ENCODE results near the gene CD80.
"Not testable (repeated sequence)": the region's sequence is repeated elsewhere in the genome, so short reads cannot be mapped to it uniquely, and the experiment has no call there.

Gene CD80, protein sequence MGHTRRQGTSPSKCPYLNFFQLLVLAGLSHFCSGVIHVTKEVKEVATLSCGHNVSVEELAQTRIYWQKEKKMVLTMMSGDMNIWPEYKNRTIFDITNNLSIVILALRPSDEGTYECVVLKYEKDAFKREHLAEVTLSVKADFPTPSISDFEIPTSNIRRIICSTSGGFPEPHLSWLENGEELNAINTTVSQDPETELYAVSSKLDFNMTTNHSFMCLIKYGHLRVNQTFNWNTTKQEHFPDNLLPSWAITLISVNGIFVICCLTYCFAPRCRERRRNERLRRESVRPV

DNA sequence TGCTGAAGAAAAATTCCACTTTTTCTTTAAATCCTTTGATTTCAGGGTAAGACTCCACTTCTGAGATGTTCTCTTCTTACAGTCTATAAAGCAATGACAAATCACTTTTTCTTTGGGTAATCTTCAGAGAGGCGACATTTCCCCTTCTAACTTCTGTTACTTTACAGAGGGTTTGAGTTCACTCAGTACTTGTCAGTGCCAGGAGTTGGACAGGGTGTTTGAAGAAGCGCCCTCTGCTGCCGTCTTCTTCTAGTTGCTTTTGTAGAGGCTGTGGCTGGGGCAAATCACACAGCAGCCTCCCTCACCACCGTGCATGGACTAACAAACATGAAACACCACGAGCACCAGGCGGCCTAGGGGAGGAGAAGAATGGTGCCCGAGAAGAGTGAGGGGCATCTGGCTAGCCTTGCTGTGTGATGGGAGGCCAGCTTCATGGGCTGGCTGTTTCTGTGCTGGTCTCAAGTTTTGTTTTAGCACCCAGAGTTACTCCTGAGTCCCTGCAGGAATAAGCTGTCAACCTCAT, at the start of gene CD80:
Gene CD80 (minus strand): TSS at position 174 of the 523 bp plus-strand sequence. CDS start 1,886 bp downstream, outside the sequence.
- DNase-seq (ENCODE audit: low read depth in 2 of 2, low spot score in 1 of 2) = peak in 1 of 2 donors; percentile 21

DNA sequence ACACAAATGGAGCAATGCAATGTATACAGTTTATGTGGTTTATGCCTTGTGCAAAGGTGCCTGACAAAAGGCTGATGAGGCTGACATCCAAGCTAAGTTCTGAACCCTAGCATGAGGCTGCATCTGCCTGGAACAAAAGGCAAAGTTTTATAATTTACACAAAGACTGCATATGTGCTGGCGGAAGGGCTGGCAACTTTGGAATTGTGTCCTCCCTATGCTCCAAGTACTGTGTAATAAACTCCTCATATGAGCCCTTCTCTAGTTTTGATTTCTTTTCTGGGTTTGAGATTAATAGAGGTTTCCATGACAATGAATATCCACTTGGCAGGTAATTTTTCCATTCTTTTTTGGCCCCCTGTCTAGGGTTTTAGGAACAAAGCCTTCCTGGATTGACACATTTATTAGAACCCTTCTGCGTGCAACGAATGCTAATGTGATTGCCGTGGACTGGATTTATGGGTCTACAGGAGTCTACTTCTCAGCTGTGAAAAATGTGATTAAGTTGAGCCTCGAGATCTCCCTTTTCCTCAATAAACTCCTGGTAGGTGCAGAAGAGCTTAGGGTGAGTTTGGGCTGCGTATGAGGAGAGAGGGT, 49.1 kb upstream of the CD80 start:
- no peak for DNase-seq (ENCODE audit: low read depth in 2 of 2, low spot score in 1 of 2)

DNA sequence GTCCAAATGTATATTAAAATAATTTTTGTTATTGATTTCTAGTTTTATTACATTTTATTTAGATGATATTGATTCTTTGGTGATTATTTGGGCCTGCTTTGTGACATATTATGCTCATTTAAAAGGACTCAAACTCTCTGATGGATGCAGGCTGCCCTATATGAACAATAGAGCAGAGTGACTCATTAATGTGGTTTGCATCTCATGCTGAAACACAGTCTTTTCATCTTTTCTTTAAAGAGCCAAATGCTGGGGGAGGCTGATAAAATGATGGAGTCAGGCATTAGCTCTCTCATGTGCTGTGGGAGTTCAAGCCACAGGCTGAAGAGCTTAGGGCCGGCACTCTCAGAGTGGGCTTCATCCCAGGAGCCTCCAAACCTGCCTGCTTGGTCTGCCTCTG, 45.5 kb upstream of the CD80 start:
- no peak for DNase-seq (ENCODE audit: low read depth in 2 of 2, low spot score in 1 of 2)

DNA sequence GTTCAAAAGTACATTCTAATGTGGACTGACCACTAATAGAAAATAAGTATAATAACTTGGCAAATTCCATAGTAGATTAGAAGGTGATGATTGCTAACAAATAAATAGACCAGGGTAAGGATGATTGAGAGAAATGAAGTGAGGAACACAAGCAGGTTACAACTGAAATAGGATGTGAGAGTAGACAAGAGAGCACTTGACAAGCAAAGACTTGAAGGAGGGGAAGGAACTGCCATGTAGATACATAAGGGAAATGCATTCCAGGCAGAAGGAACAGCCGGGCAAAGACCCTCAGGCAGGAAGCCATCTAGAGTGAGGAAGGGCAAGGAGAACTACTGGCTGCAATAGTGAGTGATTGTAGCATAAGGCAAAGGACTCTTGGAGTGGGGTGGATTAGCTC, 43.3 kb upstream of the CD80 start:
- DNase-seq (ENCODE audit: low read depth in 2 of 2, low spot score in 1 of 2) = no peak

DNA sequence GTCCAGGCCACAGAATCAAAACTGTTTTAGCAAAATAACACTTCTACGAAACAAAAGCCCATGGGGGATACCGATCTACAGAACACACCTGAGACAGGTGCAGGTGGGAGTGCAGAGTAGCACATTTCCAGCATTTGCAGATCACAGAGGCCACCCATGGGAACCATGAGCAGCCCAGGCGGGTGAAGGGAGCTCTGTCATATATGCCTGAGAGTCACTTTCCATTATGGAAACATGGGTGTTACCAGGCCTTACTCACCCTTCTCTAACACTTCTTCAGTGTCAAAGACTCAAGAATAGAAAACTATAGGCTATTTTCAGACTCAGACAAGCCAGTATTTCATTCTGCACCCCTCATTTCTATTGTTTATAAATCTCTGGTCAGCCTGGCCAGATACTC, 41.7 kb upstream of the CD80 start:
- DNase-seq (ENCODE audit: low read depth in 2 of 2, low spot score in 1 of 2) = no peak

DNA sequence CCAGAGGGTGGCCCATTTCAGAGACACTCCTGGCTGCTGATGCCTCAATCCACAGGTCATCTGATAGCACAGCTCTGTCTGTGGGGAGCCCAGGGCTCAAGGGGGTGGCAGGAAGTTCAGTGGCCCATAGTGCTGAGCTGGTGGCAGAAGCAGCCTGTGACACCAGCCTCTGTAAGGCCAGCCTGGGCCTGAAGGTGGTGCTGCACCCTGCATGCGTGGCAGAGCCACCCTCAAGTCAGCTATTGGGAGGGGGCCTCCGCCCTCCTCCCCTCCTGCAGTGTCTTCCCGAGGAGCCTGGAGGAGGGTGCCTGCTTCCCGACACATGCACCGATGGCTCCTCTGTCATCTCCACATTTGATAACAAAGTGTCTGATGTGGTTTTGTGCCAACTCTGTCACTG, 41.3 kb upstream of the CD80 start:
- no peak for DNase-seq (ENCODE audit: low read depth in 2 of 2, low spot score in 1 of 2)

DNA sequence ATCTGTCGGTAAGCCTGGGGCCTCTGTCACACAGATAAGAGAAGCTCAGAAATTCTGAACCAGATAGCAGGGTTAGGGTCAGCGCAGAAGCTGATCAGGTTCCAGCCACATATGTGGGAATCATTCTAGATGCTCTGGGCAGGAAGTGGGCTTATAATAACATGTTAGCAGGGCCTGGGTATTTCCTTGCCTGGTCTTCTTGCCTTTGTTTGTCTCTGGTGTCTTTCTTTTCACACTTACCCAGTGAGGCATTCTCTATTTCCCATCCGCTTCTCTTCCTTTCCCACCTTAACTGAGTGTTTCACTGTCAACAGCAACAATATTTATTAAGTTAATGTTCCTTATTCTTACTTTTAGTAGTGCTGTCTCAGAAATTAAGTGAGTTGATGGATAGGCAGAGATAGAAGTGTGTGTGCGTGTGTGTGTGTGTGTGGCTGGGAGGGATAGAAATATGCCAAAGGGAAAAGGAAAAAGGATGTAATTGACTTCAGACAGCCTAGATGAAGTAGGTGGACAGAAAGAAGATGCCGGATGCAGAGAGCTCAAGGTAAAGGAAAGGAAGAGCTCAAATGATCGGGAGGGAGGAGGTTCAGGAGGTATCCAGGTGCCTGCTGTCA, 40.3 kb upstream of the CD80 start:
- no peak for DNase-seq (ENCODE audit: low read depth in 2 of 2, low spot score in 1 of 2)

DNA sequence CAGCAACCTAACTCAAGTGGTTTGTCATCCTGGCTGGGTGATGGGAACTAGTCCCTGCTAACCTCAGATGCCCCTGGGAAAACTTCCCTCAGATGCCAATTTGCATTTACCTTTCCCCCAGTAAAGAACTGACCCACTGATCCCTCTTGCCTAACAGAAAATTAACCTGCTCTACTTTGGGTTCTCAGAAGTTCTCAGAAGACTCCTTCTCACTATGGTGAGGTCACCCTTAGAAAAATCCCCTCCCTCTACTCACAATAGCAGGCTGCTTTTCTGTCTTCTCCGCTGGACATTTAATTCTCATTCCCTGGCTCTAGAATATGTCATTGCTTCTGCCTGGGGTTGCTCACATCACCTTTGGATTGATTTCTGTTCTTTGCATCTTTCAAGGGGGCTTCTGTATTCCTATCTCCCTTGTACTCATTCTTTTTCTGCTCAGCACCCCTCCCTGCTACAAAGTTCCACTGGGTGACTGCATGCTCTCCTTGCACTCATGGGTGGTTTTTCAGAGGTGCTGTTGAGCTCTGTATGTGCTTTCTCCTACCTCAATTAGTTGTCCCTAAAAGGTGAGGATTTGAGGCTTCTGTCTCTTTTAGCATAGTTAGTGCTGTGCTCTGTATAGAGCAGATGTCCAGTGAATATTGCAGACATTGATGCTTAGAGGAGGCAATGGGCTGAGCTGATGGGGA, 39.1 kb upstream of the CD80 start:
- DNase-seq (ENCODE audit: low read depth in 2 of 2, low spot score in 1 of 2) = no peak

DNA sequence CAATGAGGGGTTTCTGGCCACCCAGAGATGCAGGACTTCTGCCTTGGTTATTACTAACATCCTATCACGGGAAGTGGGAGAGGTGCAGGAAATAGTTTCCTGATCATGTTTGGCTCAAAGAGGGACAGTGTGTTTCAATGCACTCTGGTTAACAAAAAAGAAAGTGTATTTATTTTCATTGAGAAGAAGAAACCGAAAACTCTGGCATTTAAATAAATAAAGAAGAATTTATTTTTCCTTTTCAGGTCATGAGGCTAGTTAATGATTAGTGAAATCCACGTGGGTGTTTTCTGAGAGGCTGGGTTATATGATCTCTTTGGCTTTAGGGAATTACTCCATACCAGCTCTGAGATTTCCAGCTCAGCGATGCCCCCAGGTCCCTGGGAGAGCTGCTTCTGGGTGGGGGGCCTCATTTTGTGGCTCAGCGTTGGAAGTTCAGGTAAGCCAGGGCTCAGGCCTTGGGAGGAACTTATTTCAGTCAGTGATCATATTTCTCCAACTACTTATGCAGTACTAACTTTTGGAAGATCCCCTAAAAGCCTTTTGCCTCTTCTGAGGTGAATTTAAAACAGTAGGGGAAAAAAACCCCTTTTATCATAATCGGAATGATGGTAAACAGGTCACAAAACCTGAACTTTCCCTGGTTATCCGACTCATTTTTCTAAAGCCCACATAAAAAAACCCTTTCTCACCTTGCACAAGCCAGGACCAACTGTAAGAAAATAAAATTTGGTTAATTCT, 38.3 kb upstream of the CD80 start, which contains the start of gene PLA1A:
Gene PLA1A (plus strand): TSS at position 338 of the 741 bp plus-strand sequence. CDS start 29 bp downstream, at position 367.
- no peak for DNase-seq (ENCODE audit: low read depth in 2 of 2, low spot score in 1 of 2)

DNA sequence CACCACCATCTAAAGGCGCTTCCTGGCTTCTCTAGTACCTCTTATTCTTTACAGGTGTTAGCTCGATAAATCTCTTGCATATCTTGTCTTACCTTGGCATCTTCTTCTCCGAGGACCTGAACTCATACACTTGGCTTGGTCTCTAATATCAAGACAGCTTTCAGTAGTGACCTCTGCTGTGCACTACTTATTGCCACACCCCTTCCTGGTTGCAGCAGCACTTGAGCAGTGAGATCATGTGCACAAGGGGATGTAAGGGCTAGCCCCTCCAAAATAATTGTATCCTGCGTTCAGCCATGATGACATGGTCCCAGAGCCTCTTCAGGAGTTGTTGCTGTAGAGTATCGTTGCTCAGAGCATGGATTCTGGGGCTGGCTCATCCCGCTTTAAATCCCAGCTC, 37.0 kb upstream of the CD80 start:
- DNase-seq (ENCODE audit: low read depth in 2 of 2, low spot score in 1 of 2) = no peak

DNA sequence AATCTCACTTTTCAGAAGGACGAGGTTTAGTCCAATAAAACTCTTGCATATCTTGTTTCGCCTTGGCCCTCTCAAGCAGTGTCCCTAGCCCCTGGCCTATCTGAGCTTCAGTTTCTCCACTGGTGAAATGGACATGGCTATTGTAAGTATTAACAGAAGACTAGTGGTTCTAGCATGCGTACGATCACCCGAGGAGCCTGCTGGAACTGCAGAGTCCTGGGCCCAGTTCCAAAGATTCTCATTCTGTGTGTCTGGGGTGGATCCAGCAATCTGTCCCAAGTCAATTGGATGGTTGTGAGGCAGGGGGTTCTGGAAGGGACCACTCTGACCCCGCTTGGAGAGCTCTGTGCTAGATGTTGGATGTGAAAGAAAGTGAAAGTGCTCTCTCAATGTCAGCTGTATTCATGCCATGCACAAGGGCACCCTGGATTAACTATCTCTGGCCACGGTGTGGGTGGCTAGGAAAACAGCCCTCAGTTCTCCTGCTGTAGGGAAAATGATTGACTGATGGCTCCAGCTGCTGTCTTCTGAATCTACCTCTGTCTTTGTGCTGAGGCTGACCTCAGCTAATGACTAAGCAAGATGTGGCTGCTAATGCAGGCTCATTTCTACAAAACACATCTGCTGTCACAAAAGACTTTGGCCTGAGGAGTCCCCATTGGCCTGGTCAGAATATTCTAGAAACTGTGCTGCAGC, 36.4 kb upstream of the CD80 start:
- DNase-seq (ENCODE audit: low read depth in 2 of 2, low spot score in 1 of 2) = no peak

DNA sequence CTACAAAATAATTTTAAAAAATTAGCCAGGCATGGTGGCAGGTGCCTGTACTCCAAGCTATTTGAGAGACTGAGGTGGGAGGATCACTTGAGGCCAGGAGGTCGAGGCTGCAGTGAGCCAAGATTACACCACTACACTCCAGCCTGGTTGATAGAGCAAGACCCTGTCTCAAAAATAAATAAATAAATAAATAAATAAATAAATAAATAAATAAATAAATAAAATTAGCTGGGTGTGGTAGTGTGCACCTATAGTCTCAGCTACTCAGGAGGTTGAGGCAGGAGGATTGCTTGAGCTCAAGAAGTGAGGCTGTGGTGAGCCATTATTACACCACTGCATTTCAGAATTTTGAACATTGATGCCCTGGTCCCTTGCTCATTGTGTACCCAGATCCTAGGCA, 35.5 kb upstream of the CD80 start:
- DNase-seq (ENCODE audit: low read depth in 2 of 2, low spot score in 1 of 2) = not testable (repeated sequence)

DNA sequence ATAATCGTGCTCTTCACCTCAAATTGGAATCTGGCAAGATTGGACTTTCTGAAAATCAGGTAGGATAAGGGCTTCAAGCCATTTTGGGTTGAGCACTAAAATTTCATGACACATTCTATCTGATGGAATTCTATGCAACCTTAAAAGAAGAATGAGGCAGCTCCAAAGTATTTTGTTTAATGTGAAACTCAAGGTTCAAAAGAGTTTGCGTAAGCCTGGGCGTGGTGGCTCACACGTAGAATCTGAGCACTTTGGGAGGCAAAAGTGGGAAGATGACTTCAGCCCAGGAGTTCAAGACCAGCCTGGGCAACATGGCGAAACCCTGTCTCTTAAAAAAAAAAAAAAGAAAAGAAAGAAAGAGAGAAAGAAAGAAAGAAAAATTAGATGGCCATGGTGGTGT, 34.7 kb upstream of the CD80 start:
- DNase-seq (ENCODE audit: low read depth in 2 of 2, low spot score in 1 of 2) = no peak

DNA sequence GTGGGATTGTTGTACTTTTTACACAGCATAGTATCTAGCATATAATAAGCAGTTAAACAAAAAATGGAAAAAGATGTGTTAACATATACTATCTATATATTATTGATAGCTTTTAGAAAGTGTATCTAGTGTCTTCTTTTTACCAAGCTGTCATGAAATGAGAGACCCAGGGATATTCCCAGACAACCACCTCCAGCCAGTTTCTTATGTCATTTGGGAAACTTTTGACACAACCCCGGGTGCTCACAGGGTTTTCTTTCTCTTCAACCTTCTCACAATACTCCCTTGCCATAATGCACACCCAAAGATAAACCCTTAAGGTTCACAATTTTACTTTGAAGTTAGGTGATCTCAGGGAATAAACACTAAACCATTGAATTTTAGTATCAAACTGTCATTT, 33.4 kb upstream of the CD80 start:
- DNase-seq (ENCODE audit: low read depth in 2 of 2, low spot score in 1 of 2) = no peak

DNA sequence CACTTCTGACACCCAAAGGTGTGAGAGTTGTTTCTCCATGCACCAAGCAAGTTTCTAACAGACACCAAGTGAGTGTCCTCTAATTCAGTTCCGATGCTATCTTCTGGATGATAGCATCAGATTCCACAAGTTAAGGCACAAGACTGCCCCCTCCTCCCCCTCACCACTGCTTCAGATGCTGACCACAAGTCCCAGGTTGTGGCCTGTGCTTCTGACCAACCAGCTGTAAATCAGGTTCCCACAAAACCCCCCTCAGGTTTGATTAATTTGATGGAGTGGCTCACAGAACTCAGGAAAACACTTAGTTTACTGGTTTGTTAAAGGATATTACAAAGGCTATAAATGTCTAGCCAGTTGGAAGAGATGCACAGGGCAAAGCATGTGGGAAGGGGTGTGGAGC, 31.3 kb upstream of the CD80 start:
- no peak for DNase-seq (ENCODE audit: low read depth in 2 of 2, low spot score in 1 of 2)

DNA sequence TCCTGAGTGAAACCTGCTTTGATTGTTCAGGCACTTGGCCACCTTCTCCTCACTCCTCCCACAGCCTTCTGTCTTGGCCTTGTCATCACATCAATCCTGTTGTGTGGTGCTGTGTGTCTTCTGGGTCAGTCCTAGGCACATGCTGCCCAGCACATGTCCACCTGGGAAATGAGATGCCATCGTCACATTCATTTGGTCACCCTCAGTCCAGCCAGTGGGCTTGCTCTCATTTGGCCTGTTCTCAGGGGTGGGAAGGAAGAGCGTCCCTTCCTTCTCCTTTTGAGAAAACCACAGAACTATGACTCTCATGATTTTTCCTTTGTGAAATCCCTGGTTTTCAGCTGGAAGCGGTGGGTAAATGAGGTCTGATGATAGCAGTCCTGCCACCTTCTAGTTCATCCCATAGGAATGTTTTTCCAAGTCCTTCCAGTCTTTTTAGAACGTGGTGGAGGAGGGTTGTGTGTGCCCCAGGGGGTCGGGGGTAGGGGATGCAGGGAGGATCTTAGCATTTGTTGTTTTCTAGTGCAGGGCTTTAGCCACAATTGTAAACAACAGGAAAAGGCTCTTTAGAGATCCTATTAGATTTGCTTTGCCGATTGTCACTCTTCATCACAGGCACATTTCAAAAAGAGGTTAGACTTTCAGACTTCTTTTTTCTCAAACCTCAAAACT, 29.8 kb upstream of the CD80 start:
- no peak for DNase-seq (ENCODE audit: low read depth in 2 of 2, low spot score in 1 of 2)

DNA sequence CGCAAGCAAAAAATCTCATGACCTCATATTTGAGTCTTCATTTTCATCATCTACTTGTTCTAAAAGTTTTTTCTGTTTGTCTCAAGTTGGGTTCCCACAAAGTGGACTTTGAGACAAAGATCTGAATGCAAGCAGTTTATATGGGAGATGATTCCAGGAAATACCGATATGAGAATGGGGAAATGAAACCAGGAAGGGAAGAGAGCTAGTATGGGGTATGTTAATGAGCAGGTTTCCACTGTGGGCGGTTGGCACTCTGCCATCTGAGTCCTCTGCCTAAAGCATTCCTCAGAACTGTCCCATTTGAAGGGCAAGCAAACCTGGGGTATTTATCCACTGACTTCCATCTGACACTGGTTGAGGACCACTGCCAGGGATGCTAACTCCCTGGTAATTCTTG, 28.7 kb upstream of the CD80 start:
- DNase-seq (ENCODE audit: low read depth in 2 of 2, low spot score in 1 of 2) = no peak

DNA sequence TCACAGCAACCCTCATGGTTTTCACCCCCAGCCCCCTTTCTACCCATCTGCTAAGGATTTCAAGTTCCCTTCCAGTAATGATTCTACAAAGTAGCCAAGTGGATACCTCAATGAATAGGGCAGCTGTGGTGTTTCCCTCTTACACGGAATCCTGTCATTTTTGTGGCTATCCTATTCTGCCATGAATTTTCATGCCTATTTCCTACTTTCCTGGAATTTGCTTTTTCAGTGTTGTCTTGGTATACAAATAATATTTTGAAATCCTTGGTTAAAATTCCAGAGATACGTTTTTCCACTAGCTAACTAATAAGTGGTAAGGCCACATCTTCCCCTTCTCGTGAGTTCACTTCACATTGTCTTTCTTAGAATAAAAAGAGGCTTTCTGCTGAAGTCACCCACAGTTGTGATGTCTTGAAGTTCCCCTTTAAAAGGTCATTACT, 27.3 kb upstream of the CD80 start:
- no peak for DNase-seq (ENCODE audit: low read depth in 2 of 2, low spot score in 1 of 2)

DNA sequence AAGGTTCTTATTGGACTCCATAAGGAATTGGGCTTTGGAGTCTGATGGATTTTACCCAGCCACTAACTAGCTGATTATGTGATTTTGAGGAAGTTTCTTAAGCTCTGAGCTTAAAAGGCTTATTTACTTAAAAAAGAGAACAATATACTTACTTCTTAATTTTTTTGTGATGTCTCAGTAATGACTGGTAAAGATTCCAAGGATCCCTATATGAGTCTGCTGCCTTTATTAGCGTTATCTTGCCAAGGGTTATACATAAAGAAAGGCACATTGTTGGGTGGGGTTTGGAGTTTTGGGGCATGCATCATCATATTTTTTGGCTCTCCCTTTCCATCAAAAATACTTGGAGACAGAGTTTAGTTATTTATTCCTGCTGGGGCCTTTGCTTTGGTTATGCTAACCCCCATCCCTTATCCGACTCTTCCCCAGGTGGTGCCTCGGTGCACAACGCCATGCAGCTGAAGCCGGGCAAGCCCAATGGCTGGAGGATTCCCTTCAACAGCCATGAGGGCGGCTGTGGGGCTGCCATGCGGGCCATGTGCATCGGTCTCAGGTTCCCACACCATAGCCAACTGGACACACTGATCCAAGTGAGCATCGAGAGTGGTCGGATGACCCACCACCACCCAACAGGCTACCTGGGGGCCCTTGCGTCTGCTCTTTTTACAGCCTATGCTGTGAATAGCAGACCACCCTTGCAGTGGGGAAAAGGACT, 26.6 kb upstream of the CD80 start:
- DNase-seq (ENCODE audit: low read depth in 2 of 2, low spot score in 1 of 2) = no peak

Data from stimulated activated CD8-positive, alpha-beta memory T cell treated with anti-CD3 and anti-CD28 coated beads, Interleukin-4, amount 100 ng/mL, for 1 hour (primary cell).